ENCODE data around the gene SIL1.
"Not testable (repeated sequence)": the region's sequence is repeated elsewhere in the genome, so short reads cannot be mapped to it uniquely, and the experiment has no call there.

Gene SIL1

GRCh38 chr5:139199321-139199720 lies 1.2 kb upstream of the SIL1 start:
- DNase-seq (ENCODE audit: low spot score) = no peak

- no peak for DNase-seq (ENCODE audit: low spot score)
Observed at GRCh38 chr5:139196296-139196956, 1.7 kb downstream of the SIL1 start.

DNA sequence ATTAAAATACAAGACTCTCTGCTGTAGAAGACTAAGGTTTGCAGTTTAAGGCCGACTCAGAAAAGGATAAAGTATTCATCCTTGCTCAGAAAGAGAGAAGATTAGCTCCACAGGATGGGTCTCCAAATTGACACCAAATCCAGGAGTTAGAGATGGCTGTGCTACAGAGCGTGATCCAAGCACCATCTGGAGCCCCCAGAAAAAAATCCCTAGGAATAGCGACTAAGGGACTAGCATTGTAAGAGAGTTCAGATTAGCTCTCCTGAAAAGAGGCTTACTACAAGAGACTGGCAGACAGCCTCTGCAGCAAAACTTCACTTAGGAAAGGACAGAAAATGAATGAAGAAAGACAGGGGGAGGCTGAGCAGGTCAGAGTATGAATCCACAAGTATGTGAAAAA lies 3.7 kb downstream of the SIL1 start:
- DNase-seq (ENCODE audit: low spot score) = peak; percentile 63

- no peak for DNase-seq (ENCODE audit: low spot score)
Observed at GRCh38 chr5:139193928-139194327, 4.2 kb downstream of the SIL1 start.

GRCh38 chr5:139192906-139193305 lies 5.3 kb downstream of the SIL1 start:
- not testable (repeated sequence) for DNase-seq (ENCODE audit: low spot score)

DNA sequence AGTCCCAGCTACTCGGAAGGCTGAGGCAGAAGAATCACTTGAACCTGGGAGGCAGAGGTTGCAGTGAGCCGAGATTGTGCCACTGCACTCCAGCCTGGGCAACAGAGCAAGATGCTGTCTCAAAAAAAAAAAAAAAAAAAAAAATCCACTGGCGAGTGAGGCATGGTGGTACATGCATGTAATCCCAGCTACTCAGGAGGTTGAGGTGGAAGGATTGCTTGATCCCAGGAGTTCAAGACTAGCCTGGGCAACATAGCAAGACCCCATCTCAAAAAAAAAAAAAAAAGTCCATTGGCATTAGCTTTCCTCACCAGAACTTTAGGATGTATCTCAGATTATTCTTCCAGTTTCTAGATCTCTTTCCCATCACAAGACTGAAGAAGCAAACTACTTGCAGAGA lies 6.2 kb downstream of the SIL1 start:
- DNase-seq (ENCODE audit: low spot score) = not testable (repeated sequence)

DNA sequence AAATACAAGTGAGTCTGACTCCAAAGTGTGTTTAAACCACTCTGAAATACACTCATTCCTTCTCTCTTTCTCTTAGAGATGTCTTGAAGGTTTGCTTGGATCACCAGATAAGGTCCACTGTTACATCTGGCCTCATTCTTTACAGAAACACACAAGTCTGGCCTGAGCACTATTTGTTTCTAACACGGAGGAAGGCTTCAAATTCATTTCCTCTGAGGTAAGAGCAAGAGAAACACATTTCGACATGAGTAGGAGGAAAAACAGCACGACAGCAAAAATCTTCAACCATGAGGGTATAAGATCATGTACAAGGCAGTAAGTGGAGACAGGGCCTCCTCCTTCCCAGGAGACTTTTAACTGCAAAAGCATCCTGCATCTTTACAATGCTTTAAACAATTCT lies 8.0 kb downstream of the SIL1 start:
- DNase-seq (ENCODE audit: low spot score) = no peak

DNA sequence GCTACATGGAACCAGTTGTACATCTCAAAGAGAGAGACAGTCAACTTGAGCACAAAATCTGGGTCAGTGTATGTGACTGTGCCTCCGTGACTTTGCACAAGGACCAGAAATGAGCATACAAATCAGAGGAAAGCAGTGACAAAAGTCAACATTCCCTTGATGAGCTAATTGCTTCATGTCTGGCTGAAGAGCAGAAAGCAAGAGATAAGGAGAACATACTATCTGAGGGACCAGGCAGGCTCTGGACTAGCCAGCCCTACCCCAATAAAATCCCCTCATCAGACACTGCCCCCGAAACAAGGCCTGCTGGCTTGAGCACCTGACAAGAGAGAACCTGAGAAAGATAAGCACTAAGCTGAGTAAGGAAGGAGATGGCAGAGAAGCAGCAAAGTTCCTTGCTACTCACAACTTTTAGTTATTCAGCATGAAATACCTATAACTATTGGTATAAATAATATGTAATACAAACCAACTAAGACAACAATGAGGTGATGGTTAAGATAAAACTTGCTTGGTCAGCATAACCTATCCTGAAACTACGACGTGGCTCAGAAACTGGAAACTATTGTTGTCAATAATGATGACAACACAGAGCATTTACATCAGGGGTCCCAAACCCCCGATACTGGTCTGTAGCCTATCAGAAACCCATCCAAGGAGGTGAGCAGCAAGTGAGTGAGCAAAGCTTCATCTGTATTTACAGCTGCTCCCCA lies 9.5 kb downstream of the SIL1 start:
- DNase-seq (ENCODE audit: low spot score) = no peak

- no peak for DNase-seq (ENCODE audit: low spot score)
Observed at GRCh38 chr5:139186752-139187326, 11.3 kb downstream of the SIL1 start.

GRCh38 chr5:139186261-139186660 lies 11.9 kb downstream of the SIL1 start:
- DNase-seq (ENCODE audit: low spot score) = no peak

DNA sequence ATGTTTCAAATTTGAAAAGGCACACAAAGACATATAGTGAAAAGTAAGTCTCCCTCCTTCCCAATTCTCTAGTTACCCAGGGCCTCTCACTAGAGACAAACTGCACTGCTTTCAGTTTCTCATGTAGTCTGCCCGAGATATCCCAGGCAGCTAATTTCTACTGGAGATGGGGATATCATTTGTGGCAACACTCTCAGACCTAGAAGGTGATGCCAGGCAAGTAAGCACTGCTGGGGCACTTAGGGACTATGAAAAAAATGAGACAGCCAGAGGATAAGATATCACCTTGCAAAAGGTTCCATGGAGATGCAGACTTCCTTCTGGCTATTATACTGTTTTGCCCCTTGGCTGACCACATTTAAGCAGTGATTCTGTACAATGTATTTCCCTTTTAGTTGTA lies 12.6 kb downstream of the SIL1 start:
- DNase-seq (ENCODE audit: low spot score) = no peak

DNA sequence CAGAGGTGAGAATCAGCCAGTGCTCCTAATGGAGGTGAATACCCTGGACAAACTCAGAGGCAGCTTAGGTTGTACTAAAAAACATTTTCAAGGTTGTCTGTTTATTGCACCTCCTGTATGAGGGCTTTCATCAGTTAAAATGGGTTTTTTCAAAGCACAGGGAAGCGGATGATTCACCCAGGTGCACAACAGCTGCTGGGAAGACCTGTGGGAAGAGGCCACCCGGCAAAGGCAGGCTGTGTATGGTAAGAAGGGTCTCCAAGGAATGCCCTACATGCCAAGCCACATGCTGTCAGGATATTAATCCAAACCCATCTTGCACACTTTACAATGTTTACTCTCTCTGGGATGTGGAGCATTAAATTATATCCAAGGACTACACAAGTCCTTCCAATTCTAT lies 14.7 kb downstream of the SIL1 start:
- DNase-seq (ENCODE audit: low spot score) = no peak

DNA sequence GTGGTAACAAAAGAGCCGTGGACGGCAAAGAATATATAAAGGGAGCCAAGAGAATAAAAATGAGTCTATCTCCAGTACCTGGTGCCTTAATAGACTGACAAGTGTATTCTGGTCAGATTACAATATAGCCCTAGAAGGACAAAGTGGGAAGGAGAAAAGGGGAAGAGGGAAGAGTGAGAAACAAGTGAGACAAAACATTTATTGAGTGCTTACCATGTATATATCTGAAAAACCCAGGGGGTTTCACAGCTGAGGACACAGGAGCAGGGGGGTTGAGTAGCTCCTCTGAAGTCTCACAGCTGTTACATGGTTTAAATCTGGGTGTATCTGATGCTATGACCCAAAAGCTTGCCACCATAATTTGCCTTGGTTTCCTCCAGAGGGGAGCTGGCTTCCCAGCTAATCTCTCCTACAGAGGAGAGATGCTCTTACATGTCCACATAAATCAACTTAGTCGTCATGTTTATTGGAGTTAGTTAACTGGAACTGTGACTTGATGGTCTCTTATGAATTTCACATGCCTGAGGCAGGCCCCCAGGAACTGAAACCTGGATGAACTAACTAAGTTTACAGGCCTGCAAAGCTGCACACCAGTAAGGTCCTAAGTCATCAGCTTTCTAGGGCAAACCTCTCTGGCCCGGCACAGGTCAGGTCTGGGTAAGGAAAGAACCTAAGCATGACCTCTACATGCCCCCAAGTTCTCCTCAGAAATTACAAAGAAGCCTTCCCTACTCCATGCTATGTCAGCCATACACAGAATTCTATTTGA lies 15.5 kb downstream of the SIL1 start:
- DNase-seq (ENCODE audit: low spot score) = no peak

DNA sequence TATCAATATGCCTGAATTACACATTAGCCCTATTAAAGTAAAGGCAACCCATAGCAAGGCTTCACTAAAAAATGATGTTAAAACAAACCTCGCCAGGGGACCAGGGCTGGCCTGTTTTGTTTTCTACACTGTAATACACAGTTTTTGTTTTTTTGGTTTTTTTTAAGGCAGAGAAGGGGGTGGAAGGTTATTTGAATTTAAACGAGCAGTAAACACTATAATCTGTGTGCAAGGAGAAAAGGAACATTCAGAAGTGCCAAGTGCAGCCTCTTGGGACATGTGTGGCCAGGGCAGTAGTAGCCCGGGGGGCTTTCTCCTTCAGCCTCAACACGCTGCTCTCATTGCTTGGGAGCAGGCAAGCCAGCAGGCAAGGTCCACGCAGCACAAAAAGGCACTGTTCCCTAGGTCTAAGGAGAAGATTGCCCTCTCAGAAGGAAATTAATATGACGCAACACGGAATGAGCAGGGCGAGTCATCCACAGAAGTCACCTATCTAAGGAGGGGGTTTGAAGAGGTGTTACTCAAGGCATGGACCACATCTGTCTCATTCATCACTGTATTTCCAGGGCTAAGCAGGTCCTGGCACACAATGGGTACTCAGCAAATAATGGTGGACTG lies 16.2 kb downstream of the SIL1 start:
- DNase-seq (ENCODE audit: low spot score) = no peak

GRCh38 chr5:139181322-139181730 lies 16.8 kb downstream of the SIL1 start:
- no peak for DNase-seq (ENCODE audit: low spot score)

- DNase-seq (ENCODE audit: low spot score) = no peak
Observed at GRCh38 chr5:139180850-139181249, 17.3 kb downstream of the SIL1 start.

- DNase-seq (ENCODE audit: low spot score) = not testable (repeated sequence)
Observed at GRCh38 chr5:139179778-139180513, 18.2 kb downstream of the SIL1 start.

- no peak for DNase-seq (ENCODE audit: low spot score)
Observed at GRCh38 chr5:139178935-139179334, 19.2 kb downstream of the SIL1 start.

DNA sequence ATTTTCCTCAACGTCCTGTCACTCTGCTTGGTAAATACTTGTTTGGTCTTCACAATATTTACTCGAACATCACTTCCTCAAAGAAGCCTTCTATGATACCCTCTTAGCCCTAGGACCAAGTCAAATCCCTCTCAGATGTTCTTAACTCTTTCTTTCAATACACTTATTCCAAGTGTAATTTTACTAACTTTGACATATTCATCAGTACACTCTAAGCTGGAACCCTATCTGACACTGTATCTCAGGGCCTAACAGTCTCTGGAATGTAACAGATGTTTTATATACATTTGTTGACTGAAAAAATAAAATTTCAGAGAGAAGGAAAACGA lies 19.6 kb downstream of the SIL1 start:
- no peak for DNase-seq (ENCODE audit: low spot score)

GRCh38 chr5:139177809-139178588 lies 20.2 kb downstream of the SIL1 start:
- no peak for DNase-seq (ENCODE audit: low spot score)

DNA sequence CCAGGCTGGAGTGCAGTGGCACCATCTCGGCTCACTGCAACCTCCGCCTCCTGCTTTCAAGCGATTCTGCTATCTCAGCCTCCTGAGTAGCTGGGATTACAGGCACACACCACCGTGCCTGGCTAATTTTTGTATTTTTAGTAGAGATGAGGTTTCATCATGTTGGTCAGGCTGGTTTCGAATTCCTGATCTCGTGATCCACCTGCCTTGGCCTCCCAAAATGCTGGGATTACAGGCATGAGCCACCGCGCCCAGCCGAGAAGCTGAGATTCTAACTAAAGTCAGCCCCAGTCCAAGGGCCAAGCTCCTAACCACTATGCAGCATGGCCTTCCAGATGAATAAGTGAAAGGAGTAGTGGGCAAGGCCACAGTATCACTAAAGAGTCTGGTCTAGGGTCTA lies 20.9 kb downstream of the SIL1 start:
- not testable (repeated sequence) for DNase-seq (ENCODE audit: low spot score)
